BE2C (cell line): Measurements from ENCODE around the gene TBC1D13.
"Not testable (repeated sequence)": the region's sequence is repeated elsewhere in the genome, so short reads cannot be mapped to it uniquely, and the experiment has no call there.

Source experiments
- DNase-seq: peaks from one replicate; pipeline ENCODE4 v3.0.0-alpha.2; 2020
- H3K27me3 ChIP-seq: fragments of 250-450 bp; sonication (Bioruptor Pico); 2 replicates; pipeline ENCODE4 v1.5.1; 2020; ENCODE audit warnings: mild to moderate bottlenecking
- H3K36me3 ChIP-seq: fragments of 250-450 bp; sonication (Bioruptor Pico); 2 replicates; pipeline ENCODE4 v1.5.1; 2020; ENCODE audit warnings: mild to moderate bottlenecking
- H3K4me1 ChIP-seq: fragments of 250-450 bp; sonication (Bioruptor Pico); 2 replicates; pipeline ENCODE4 v1.5.1; 2020
- H3K4me3 ChIP-seq: 2 replicates; pipeline ENCODE4 v1.5.1; 2011; ENCODE audit warnings: low read depth, low read length
- H3K9me3 ChIP-seq: fragments of 250-450 bp; sonication (Bioruptor Pico); 2 replicates; pipeline ENCODE4 v1.5.1; 2020
- CTCF ChIP-seq: IDR thresholded peaks from 2 replicates; pipeline ENCODE4 v1.5.1; 2012; ENCODE audit warnings: mild to moderate bottlenecking, low read depth, low read length

Gene TBC1D13

GRCh38 chr9:128847803-128848202 lies 60.8 kb downstream of the TBC1D13 start:
- H3K36me3 ChIP-seq: peaks cover 16% of the 10 kb centered on the region
- no peak for TF ChIP-seq CTCF
- H3K27me3 ChIP-seq: no peaks in the 10 kb centered on the region
- H3K4me1 ChIP-seq: peaks cover 16% of the 10 kb centered on the region
- no peaks in the 10 kb centered on the region; the same call in 1 of the 2 replicates for H3K9me3 ChIP-seq
- no peak for DNase-seq
- no peak overlapping the region for H3K4me3 ChIP-seq

- not testable (repeated sequence) for H3K27me3 ChIP-seq, H3K4me3 ChIP-seq, H3K36me3 ChIP-seq, H3K9me3 ChIP-seq, DNase-seq
- peaks cover 22% of the 10 kb centered on the region for H3K4me1 ChIP-seq
Measured at GRCh38 chr9:128851024-128851423, 64.0 kb downstream of the TBC1D13 start.

GRCh38 chr9:128851779-128852600 lies 64.9 kb downstream of the TBC1D13 start:
- Histone ChIP-seq H3K4me3 (peak overlapping the region; percentile 10; the same call in 1 of the 2 replicates), H3K4me1 (peaks cover 20% of the 10 kb centered on the region)
- H3K36me3 ChIP-seq, H3K9me3 ChIP-seq, H3K27me3 ChIP-seq: not testable (repeated sequence)
- peak; percentile 60 for DNase-seq
- TF ChIP-seq CTCF: peak; percentile 64

- not testable (repeated sequence) for DNase-seq, H3K9me3 ChIP-seq, H3K27me3 ChIP-seq, H3K36me3 ChIP-seq
- Histone ChIP-seq H3K4me1 (peaks cover 20% of the 10 kb centered on the region), H3K4me3 (peak overlapping the region; percentile 10; the same call in 1 of the 2 replicates)
Measured at GRCh38 chr9:128852646-128853045, 65.6 kb downstream of the TBC1D13 start.

- not testable (repeated sequence) for H3K9me3 ChIP-seq, H3K4me3 ChIP-seq, H3K27me3 ChIP-seq, H3K36me3 ChIP-seq, DNase-seq
- H3K4me1 ChIP-seq: peaks cover 20% of the 10 kb centered on the region
Measured at GRCh38 chr9:128854454-128854853, 67.4 kb downstream of the TBC1D13 start.

- not testable (repeated sequence) for H3K9me3 ChIP-seq, DNase-seq, H3K4me3 ChIP-seq, H3K36me3 ChIP-seq, H3K27me3 ChIP-seq
- H3K4me1 ChIP-seq: peaks cover 19% of the 10 kb centered on the region
Measured at GRCh38 chr9:128858476-128858875, 71.4 kb downstream of the TBC1D13 start.
